Measurements from ENCODE around the gene SLC38A3. TPM values are rescaled to one million over a fixed set of nuclear protein-coding genes. Genes with fewer than 3 reads are reported as not detected.

SLC38A3 gene
- total RNA-seq, 1 donor from 2014 or later, result 1.2 TPM

GRCh38 chr3:50235716-50236483, 30.8 kb downstream of the SLC38A3 start, which contains the start of gene GNAI2:
Gene GNAI2, plus strand, starts transcription at chr3:50236204. Its CDS starts 132 bp downstream, at chr3:50236336.
- H3K27me3 Mint-ChIP-seq (ENCODE audit: low read depth), result no peaks in the 10 kb centered on the region
- peak within 1 kb of the TSS; percentile 98 for H3K4me3 Mint-ChIP-seq (ENCODE audit: unreplicated experiment)
- no peaks in the 10 kb centered on the region for H3K9me3 Mint-ChIP-seq (ENCODE audit: low read depth)
- peak; percentile 99 for DNase-seq (ENCODE audit: low spot score)
- H3K27ac Mint-ChIP-seq (ENCODE audit: unreplicated experiment), result peak within 1 kb of the TSS; percentile 95
- H3K36me3 Mint-ChIP-seq (ENCODE audit: low read depth), result peaks cover 2% of the 10 kb centered on the region
- TF ChIP-seq, protein P1, sequence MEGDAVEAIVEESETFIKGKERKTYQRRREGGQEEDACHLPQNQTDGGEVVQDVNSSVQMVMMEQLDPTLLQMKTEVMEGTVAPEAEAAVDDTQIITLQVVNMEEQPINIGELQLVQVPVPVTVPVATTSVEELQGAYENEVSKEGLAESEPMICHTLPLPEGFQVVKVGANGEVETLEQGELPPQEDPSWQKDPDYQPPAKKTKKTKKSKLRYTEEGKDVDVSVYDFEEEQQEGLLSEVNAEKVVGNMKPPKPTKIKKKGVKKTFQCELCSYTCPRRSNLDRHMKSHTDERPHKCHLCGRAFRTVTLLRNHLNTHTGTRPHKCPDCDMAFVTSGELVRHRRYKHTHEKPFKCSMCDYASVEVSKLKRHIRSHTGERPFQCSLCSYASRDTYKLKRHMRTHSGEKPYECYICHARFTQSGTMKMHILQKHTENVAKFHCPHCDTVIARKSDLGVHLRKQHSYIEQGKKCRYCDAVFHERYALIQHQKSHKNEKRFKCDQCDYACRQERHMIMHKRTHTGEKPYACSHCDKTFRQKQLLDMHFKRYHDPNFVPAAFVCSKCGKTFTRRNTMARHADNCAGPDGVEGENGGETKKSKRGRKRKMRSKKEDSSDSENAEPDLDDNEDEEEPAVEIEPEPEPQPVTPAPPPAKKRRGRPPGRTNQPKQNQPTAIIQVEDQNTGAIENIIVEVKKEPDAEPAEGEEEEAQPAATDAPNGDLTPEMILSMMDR (IDR thresholded peaks at IDR 0.05), result no peak
- H3K4me1 Mint-ChIP-seq (ENCODE audit: low read depth), result peaks cover 30% of the 10 kb centered on the region

DNA sequence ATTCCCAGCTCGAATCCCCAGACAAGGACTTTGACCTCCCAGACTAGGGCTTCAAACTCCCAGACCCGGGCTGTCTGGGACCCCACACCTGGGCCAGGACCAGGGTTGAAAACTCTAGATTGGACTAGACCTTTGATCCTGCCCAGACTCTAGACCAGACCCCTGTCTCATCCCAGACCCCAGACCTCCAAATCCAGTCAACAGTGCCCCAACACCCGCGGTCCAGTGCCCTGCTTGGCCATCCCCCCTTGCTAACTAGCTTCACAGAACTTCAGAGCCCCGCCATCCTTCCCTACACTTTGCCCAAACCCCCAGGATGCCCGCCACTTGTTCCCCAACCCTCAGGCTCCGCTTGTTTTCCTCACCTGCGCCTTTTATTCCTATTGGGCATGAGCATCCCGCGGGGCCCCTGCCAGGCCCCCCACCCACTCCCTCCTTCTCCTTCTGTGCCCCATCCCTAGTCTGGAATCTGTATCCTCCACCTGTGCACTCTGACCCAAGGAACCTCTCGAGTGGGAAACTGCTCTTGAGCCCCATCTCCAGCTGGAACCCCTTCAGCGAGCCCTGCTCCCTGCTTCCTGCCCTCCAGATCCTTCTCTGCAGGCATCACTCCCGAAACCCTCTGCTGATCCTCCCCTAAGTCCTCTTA, 31.5 kb downstream of the SLC38A3 start:
- peak overlapping the region; percentile 98 for H3K4me3 Mint-ChIP-seq (ENCODE audit: unreplicated experiment)
- peaks cover 34% of the 10 kb centered on the region for H3K4me1 Mint-ChIP-seq (ENCODE audit: low read depth)
- no peaks in the 10 kb centered on the region for H3K27me3 Mint-ChIP-seq (ENCODE audit: low read depth)
- peaks cover 4% of the 10 kb centered on the region for H3K36me3 Mint-ChIP-seq (ENCODE audit: low read depth)
- TF ChIP-seq, protein P1 (IDR thresholded peaks at IDR 0.05), result no peak
- no peaks in the 10 kb centered on the region for H3K9me3 Mint-ChIP-seq (ENCODE audit: low read depth)
- no peak for DNase-seq (ENCODE audit: low spot score)
- H3K27ac Mint-ChIP-seq (ENCODE audit: unreplicated experiment), result peak overlapping the region; percentile 95

DNA sequence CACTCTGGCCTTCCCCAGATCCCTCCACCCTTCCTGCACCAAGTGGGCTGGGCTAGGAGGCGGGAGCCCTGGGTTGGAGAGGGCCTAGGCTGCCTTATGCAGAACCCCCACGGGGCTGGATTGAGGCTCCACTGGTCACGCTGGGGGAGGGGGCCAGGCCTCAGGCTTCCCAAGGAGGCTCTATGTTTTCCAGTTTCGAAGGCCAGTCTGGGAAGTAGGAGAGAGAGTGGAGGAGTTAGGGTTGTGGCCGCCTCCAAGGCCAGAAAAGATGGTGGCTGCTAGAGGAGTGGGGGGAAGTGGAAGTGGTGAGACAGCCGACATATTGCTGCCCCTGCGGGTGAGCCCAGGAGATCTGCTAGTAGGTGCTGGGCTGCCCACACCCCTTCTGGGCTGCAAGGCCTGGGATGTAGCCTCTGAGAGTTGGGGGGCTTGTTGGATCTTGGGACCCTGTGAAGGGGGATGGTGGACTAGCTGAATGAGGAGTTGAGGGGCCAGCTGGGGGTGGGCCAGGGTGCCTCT, 32.1 kb downstream of the SLC38A3 start:
- no peak for DNase-seq (ENCODE audit: low spot score)
- TF ChIP-seq, protein P1 (IDR thresholded peaks at IDR 0.05), result no peak
- H3K4me3 Mint-ChIP-seq (ENCODE audit: unreplicated experiment), result peak overlapping the region; percentile 98
- H3K27me3 Mint-ChIP-seq (ENCODE audit: low read depth), result no peaks in the 10 kb centered on the region
- H3K4me1 Mint-ChIP-seq (ENCODE audit: low read depth), result peaks cover 38% of the 10 kb centered on the region
- H3K36me3 Mint-ChIP-seq (ENCODE audit: low read depth), result peaks cover 4% of the 10 kb centered on the region
- no peaks in the 10 kb centered on the region for H3K9me3 Mint-ChIP-seq (ENCODE audit: low read depth)
- H3K27ac Mint-ChIP-seq (ENCODE audit: unreplicated experiment), result peak overlapping the region; percentile 95

DNA sequence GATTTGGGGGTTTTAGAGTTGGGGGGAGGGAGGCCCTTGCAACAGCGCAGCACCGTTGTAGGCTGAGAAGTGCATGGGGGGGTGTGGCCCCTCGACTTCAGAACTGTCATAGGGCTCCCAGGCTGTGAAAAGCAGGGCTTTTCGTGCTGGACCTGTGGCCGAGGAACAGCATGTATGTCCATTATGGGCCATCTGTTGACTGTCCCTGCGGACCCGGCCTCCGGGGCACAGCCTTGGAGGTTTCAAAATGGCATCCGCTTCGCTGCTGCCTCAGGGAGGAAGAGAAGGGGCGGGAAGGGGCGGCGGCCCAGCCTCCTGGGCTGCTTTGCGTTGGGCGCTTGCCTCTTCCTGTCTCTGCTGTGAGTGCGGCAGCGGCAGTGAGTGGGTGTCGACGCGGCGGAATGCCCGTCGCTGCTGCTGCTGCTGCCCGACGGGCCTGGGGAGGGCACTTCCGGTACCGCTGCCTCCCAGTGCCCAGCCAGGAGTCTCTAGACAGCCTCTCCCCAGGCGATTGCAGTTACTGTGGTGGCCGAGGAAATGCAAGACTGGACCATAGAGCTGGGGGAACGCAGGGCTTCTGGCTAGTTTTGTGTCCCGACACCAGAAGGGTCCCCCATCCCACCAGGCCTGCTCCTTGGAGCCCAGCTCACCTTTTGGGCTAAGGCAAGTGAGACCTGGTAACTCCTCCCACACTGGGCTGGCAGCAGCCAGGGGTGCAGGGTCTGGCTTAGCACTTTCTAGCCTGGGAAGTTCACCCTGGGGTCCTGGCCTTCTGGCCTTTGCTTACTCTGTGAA, 32.9 kb downstream of the SLC38A3 start:
- H3K36me3 Mint-ChIP-seq (ENCODE audit: low read depth), result peaks cover 4% of the 10 kb centered on the region
- H3K4me3 Mint-ChIP-seq (ENCODE audit: unreplicated experiment), result peak overlapping the region; percentile 98
- H3K27me3 Mint-ChIP-seq (ENCODE audit: low read depth), result no peaks in the 10 kb centered on the region
- TF ChIP-seq, protein P1 (IDR thresholded peaks at IDR 0.05), result no peak
- H3K27ac Mint-ChIP-seq (ENCODE audit: unreplicated experiment), result peak overlapping the region; percentile 95
- DNase-seq (ENCODE audit: low spot score), result no peak
- no peaks in the 10 kb centered on the region for H3K9me3 Mint-ChIP-seq (ENCODE audit: low read depth)
- H3K4me1 Mint-ChIP-seq (ENCODE audit: low read depth), result peaks cover 44% of the 10 kb centered on the region
